PFSK-1 (cell line): ENCODE measurements around the gene TLK1.

Source experiments
- FOXP2 ChIP-seq: optimal IDR thresholded peaks from 2 replicates; pipeline ENCODE3; 2011; ENCODE audit warnings: borderline replicate concordance, control low read depth, inconsistent platforms; ENCODE audit not compliant: insufficient read depth; ENCODE audit errors: extremely low read length, extremely low read depth
- POLR2AphosphoS5 ChIP-seq: IDR thresholded peaks from 2 replicates; pipeline ENCODE4 v1.6.1; 2012; ENCODE audit warnings: low read depth, mild to moderate bottlenecking, control low read depth, low read length, moderate library complexity
- REST ChIP-seq, 2 experiments: IDR thresholded peaks; 2 replicates each; pipeline versions ENCODE4 v1.6.1 to v1.8.0; 2011 to 2012; ENCODE audit warnings: low read depth in 2 of 2, low read length in 2 of 2, control low read depth in 1 of 2, inconsistent platforms in 1 of 2, mild to moderate bottlenecking in 1 of 2, moderate library complexity in 1 of 2; ENCODE audit not compliant: insufficient read depth in 1 of 2
- SIN3A ChIP-seq: IDR thresholded peaks from 2 replicates; pipeline ENCODE4 v1.6.1; 2012; ENCODE audit warnings: mild to moderate bottlenecking, low read length, moderate library complexity, borderline replicate concordance; ENCODE audit not compliant: insufficient read depth
- TAF1 ChIP-seq: IDR thresholded peaks from 2 replicates; pipeline ENCODE4 v1.6.1; 2012; ENCODE audit warnings: low read length, control low read depth, borderline replicate concordance; ENCODE audit not compliant: insufficient read depth

The TLK1 gene

GRCh38 chr2:171018522-171018921 is 142.2 kb downstream of the TLK1 start:
- no peak for TF ChIP-seq TAF1
- no peak for TF ChIP-seq REST (IDR thresholded peaks at IDR 0.05; ENCODE audit: insufficient read depth in 1 of 2, low read depth in 2 of 2, low read length in 2 of 2)
- no peak for TF ChIP-seq FOXP2
- no peak for TF ChIP-seq SIN3A
- TF ChIP-seq POLR2AphosphoS5, result no peak

DNA sequence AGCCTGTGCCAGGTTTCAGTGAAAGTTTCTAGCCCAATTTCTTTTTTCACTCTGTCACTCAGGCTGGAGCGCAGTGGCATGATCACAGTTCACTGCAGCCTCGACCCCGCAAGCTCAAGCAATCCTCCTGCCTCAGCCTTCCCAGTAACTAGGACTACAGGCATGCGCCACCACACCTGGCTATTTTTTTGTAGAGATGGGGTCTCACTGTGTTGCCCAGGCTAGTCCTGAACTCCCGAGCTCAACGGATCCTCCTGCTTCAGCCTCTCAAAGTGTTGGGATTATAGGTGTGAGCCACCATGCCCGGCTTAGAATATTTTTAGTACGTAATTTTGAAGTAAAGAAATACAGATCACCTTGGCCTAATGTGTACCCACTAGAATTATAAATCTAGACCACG is 144.6 kb downstream of the TLK1 start:
- no peak for TF ChIP-seq TAF1
- TF ChIP-seq SIN3A, result no peak
- TF ChIP-seq REST (IDR thresholded peaks at IDR 0.05; ENCODE audit: insufficient read depth in 1 of 2, low read depth in 2 of 2, low read length in 2 of 2), result no peak
- no peak for TF ChIP-seq POLR2AphosphoS5
- no peak for TF ChIP-seq FOXP2

- TF ChIP-seq SIN3A (no peak), FOXP2 (no peak), TAF1 (no peak), POLR2AphosphoS5 (no peak), REST (IDR thresholded peaks at IDR 0.05; ENCODE audit: insufficient read depth in 1 of 2, low read depth in 2 of 2, low read length in 2 of 2) (no peak)
Observed at GRCh38 chr2:171013851-171014250, 146.8 kb downstream of the TLK1 start.

DNA sequence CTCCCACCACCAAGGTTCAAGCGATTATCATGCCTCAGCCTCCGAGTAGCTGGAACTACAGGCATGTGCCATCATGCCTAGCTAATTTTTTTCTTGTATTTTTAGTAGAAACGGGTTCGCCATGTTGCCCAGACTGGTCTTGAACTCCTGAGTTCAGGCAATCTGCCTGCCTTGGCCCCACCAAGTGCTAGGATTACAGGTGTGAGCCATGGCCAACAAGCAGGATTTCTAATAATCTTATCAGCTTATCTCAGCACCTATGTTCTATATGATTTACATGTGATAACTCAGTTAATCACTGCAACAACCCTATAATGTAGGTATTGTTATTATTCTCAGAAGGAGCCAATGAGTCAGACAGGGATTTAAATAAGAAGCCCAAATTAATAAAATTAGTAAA is 151.3 kb downstream of the TLK1 start:
- TF ChIP-seq SIN3A (no peak), REST (IDR thresholded peaks at IDR 0.05; ENCODE audit: insufficient read depth in 1 of 2, low read depth in 2 of 2, low read length in 2 of 2) (no peak), POLR2AphosphoS5 (no peak), TAF1 (no peak), FOXP2 (no peak)

DNA sequence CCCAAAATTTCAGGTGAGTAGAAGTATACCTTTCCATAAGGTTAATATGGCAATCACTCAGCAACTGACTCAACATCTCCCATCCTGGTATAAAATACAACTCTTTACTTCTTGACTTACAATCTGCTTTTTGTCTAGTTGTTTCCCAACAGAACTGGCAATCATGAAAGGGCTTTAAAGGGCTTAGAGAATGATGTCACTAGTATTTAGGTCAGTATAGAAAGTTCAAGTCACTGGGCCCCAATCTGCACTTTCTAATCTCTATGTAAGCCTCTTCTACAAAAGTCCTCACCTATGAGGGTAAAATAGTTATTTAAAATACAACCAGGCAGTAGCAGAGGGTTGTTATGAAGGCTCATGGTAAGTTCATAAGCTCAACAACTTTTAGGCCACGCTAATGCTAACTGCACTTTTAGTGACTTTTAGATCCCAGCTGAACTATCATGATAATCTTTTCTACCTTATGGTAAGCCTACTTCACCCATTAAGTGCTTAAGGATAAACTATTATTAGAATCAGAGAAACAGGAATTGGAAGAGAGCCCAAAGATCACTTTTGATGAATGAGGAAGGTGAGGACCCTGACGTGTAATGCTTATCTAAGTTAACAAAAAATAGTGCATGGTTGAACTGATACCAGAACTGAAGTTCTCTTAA is 152.0 kb downstream of the TLK1 start:
- TF ChIP-seq POLR2AphosphoS5 (no peak), SIN3A (no peak), FOXP2 (no peak), TAF1 (no peak)
